Vagina (tissue), 2 donors: ENCODE data around the gene OGDHL. TPM values are rescaled to one million over a fixed set of nuclear protein-coding genes. Genes with fewer than 3 reads are reported as not detected.
A peak's percentile ranks its signal among the peaks of the same experiment; 100 is the strongest.

Source experiments
- DNase-seq, 2 donors: peaks; one replicate each; pipeline ENCODE4 v3.0.0-alpha.2; 2017; ENCODE audit errors: extremely low spot score in 2 of 2
- H3K27ac ChIP-seq: fragments of 200-600 bp; sonication (generic); one replicate; pipeline ENCODE4 v1.5.1; 2019
- H3K27me3 ChIP-seq: fragments of 200-600 bp; sonication (generic); one replicate; pipeline ENCODE4 v1.5.1; 2019
- H3K36me3 ChIP-seq, 2 donors: fragments of 200-600 bp; sonication (generic); one replicate each; pipeline ENCODE4 v1.5.1; 2017 to 2019
- H3K4me1 ChIP-seq: fragments of 200-600 bp; sonication (generic); one replicate; pipeline ENCODE4 v1.5.1; 2019
- H3K4me3 ChIP-seq, 2 donors: fragments of 200-600 bp; sonication (generic); 1 replicate in 1 of 2; 2 replicates in 1 of 2; pipeline ENCODE4 v1.5.1; 2016 to 2019
- H3K9me3 ChIP-seq: fragments of 200-600 bp; sonication (generic); one replicate; pipeline ENCODE4 v1.5.1; 2019
- CTCF ChIP-seq, 3 experiments: fragments of 450-650 bp in 2 of 3; fragments of 200-600 bp in 1 of 3; sonication (generic) in 1 of 3; IDR thresholded peaks; one replicate each; pipeline ENCODE4 v1.5.1; 2017 to 2019; ENCODE audit warnings: antibody characterized with exemption in 3 of 3, mild to moderate bottlenecking in 2 of 3, moderate library complexity in 2 of 3
- POLR2A ChIP-seq, 2 donors: fragments of 450-650 bp; IDR thresholded peaks; one replicate each; pipeline ENCODE4 v1.6.1; 2017; ENCODE audit warnings: antibody characterized with exemption in 2 of 2, mild to moderate bottlenecking in 2 of 2, moderate library complexity in 2 of 2
- POLR2AphosphoS5 ChIP-seq, 2 donors: sonication (generic); formaldehyde crosslinking; IDR thresholded peaks; one replicate each; pipeline ENCODE4 v1.9.0; 2017; ENCODE audit warnings: antibody characterized with exemption in 2 of 2, mild to moderate bottlenecking in 2 of 2, low read depth in 1 of 2; ENCODE audit not compliant: insufficient read depth in 1 of 2
- intact Hi-C: fragments of 100-400 bp; cut with DNase I; formaldehyde crosslinking; loops from one replicate; pipeline ENCODE4 v1.15.1; 2023
- total RNA-seq: library from RNA; depleted of rRNA; stranded (reverse); fragments of >200 nt; gene quantifications from one replicate; pipeline ENCODE4 v1.2.3, GENCODE V29; 2016

OGDHL gene
- 3.4 TPM for total RNA-seq

- DNase-seq = no peak
- intact Hi-C loops = no loop called here
- Histone ChIP-seq H3K4me1 (no peaks in the 10 kb centered on the region), H3K9me3 (no peaks in the 10 kb centered on the region), H3K36me3 (no peaks in the 10 kb centered on the region), H3K27me3 (no peaks in the 10 kb centered on the region), H3K4me3 (peak within 1 kb of the TSS; percentile 32 to 60), H3K27ac (no peak within 1 kb of the TSS)
- TF ChIP-seq POLR2AphosphoS5 (IDR thresholded peaks at IDR 0.05; ENCODE audit: insufficient read depth in 1 of 2, low read depth in 1 of 2) (no peak), CTCF (IDR thresholded peaks at IDR 0.05) (no peak), POLR2A (IDR thresholded peaks at IDR 0.05) (no peak)
These were observed at the start of gene OGDHL for GRCh38 chr10:49761789-49762565. TSS of gene OGDHL (minus strand) at chr10:49762323. CDS start at chr10:49758592, 3,731 bp downstream.

- H3K9me3 ChIP-seq = peaks cover 4% of the 10 kb centered on the region
- no peaks in the 10 kb centered on the region for H3K27me3 ChIP-seq
- no peak overlapping the region for H3K27ac ChIP-seq
- H3K36me3 ChIP-seq = no peaks in the 10 kb centered on the region
- TF ChIP-seq POLR2AphosphoS5 (IDR thresholded peaks at IDR 0.05; ENCODE audit: insufficient read depth in 1 of 2, low read depth in 1 of 2) (no peak), CTCF (IDR thresholded peaks at IDR 0.05) (no peak), POLR2A (IDR thresholded peaks at IDR 0.05) (no peak)
- intact Hi-C loops = no loop called here
- H3K4me3 ChIP-seq = no peak overlapping the region
- no peak for DNase-seq
- no peaks in the 10 kb centered on the region for H3K4me1 ChIP-seq
These were observed 41.9 kb upstream of the OGDHL start for GRCh38 chr10:49803988-49804387.

- intact Hi-C loops = no loop called here
- Histone ChIP-seq H3K27ac (no peak overlapping the region), H3K4me1 (no peaks in the 10 kb centered on the region), H3K36me3 (no peaks in the 10 kb centered on the region), H3K4me3 (no peak overlapping the region), H3K27me3 (no peaks in the 10 kb centered on the region), H3K9me3 (no peaks in the 10 kb centered on the region)
- no peak for DNase-seq
- TF ChIP-seq POLR2A (IDR thresholded peaks at IDR 0.05) = no peak
- TF ChIP-seq POLR2AphosphoS5 (IDR thresholded peaks at IDR 0.05; ENCODE audit: insufficient read depth in 1 of 2, low read depth in 1 of 2) = no peak
- no peak for TF ChIP-seq CTCF (IDR thresholded peaks at IDR 0.05)
These were observed 36.2 kb upstream of the OGDHL start for GRCh38 chr10:49798275-49798674.

- TF ChIP-seq CTCF (IDR thresholded peaks at IDR 0.05) (no peak), POLR2A (IDR thresholded peaks at IDR 0.05) (no peak), POLR2AphosphoS5 (IDR thresholded peaks at IDR 0.05; ENCODE audit: insufficient read depth in 1 of 2, low read depth in 1 of 2) (no peak)
- DNase-seq = no peak
- Histone ChIP-seq H3K4me1 (no peaks in the 10 kb centered on the region), H3K27ac (no peak overlapping the region), H3K27me3 (no peaks in the 10 kb centered on the region), H3K4me3 (no peak overlapping the region), H3K9me3 (no peaks in the 10 kb centered on the region), H3K36me3 (no peaks in the 10 kb centered on the region)
- intact Hi-C loops = no loop called here
These were observed 29.0 kb upstream of the OGDHL start for GRCh38 chr10:49791100-49791499.

- no peaks in the 10 kb centered on the region for H3K27me3 ChIP-seq
These were observed 22.6 kb upstream of the OGDHL start for GRCh38 chr10:49784681-49785080.

More at GRCh38 chr10:49784681-49785080, 22.6 kb upstream of the OGDHL start:
- intact Hi-C loops = no loop called here
- Histone ChIP-seq H3K27ac (no peak overlapping the region), H3K9me3 (no peaks in the 10 kb centered on the region), H3K4me1 (no peaks in the 10 kb centered on the region), H3K4me3 (no peak overlapping the region), H3K36me3 (no peaks in the 10 kb centered on the region)
- no peak for DNase-seq
- TF ChIP-seq POLR2AphosphoS5 (IDR thresholded peaks at IDR 0.05; ENCODE audit: insufficient read depth in 1 of 2, low read depth in 1 of 2) (no peak), POLR2A (IDR thresholded peaks at IDR 0.05) (no peak), CTCF (IDR thresholded peaks at IDR 0.05) (no peak)
